Ovary (tissue), 9 donors: ENCODE data around the gene LSM12. TPM values are rescaled to one million over a fixed set of nuclear protein-coding genes. Genes with fewer than 3 reads are reported as not detected.
"Not testable (repeated sequence)": the region's sequence is repeated elsewhere in the genome, so short reads cannot be mapped to it uniquely, and the experiment has no call there.

Experiments
- DNase-seq, 5 donors: peaks; one replicate each; pipeline ENCODE4 v3.0.0-alpha.2; 2019 to 2020
- H3K27ac ChIP-seq, 2 donors: fragments of 200-600 bp; one replicate each; pipeline versions ENCODE4 v1.5.1 to v1.8.0; 2019 to 2022
- H3K27me3 ChIP-seq: fragments of 200-600 bp; one replicate; pipeline ENCODE4 v1.8.0; 2022
- H3K36me3 ChIP-seq: fragments of 200-600 bp; sonication (generic); one replicate; pipeline ENCODE4 v1.5.1; 2019
- H3K4me1 ChIP-seq: one replicate; pipeline ENCODE4 v1.8.1; 2013; ENCODE audit warnings: mild to moderate bottlenecking, moderate library complexity; ENCODE audit not compliant: insufficient read depth
- H3K4me3 ChIP-seq: fragments of 200-600 bp; sonication (generic); one replicate; pipeline ENCODE4 v1.5.1; 2017
- H3K9me3 ChIP-seq, 2 donors: fragments of 200-600 bp in 1 of 2; sonication (generic) in 1 of 2; one replicate each; pipeline versions ENCODE4 v1.5.1 to v1.8.1; 2013 to 2019; ENCODE audit warnings: mild to moderate bottlenecking in 1 of 2, moderate library complexity in 1 of 2
- EP300 ChIP-seq: sonication (generic); formaldehyde crosslinking; IDR thresholded peaks from one replicate; pipeline ENCODE4 v1.6.1; 2017; ENCODE audit warnings: antibody characterized with exemption
- POLR2A ChIP-seq: fragments of 450-650 bp; IDR thresholded peaks from one replicate; pipeline ENCODE4 v1.6.1; 2017; ENCODE audit warnings: antibody characterized with exemption, mild to moderate bottlenecking, moderate library complexity
- WGBS, 3 donors: extraction: QIAGEN DNeasy Blood & Tissue Kit in 1 of 3; methylation state at CpG; one replicate each; pipeline versions ENCODE4 v1.1.5 to v1.1.7; 2013 to 2017; 5-methylcytosine and 5-hydroxymethylcytosine counted together
- intact Hi-C, 4 donors: fragments of 100-400 bp; cut with DNase I; formaldehyde crosslinking; loops; one replicate each; pipeline versions ENCODE4 v1.11.0 to v1.15.1; 2022 to 2023
- polyA plus RNA-seq, 2 donors: library from polyadenylated mRNA; stranded (reverse); fragments of 200-250 nt in 1 of 2; fragments of 350-450 nt in 1 of 2; fragmentation: Illumina TruSeq in 1 of 2; extraction: RNeasy Lipid Tissue Mini Kit (QIAGEN cat#74804) in 1 of 2; gene quantifications; one replicate each; pipeline ENCODE4 v1.2.3, GENCODE V29; 2013 to 2014
- total RNA-seq, 7 donors: library from RNA; depleted of rRNA in 2 of 7; stranded (reverse); fragments of >200 nt in 2 of 7; fragmentation: NEBNext Ultra II Directional in 3 of 7; extraction: Animal tissue kit (Norgen Biotek cat#: 25700) in 3 of 7; gene quantifications; one replicate each; pipeline versions ENCODE4 v1.1.0 to v1.2.4, GENCODE V29; 2016 to 2023
- TF ChIP-seq, protein P1 (sequence below), 3 donors: fragments of 450-650 bp in 2 of 3; fragments of 200-600 bp in 1 of 3; IDR thresholded peaks; one replicate each; pipeline versions ENCODE4 v1.5.1 to v1.8.0; 2016 to 2022; ENCODE audit warnings: antibody characterized with exemption in 3 of 3, mild to moderate bottlenecking in 1 of 3
- donor health status: DM: no; HTN: no; CAD: no; lungs with moderate emphysema.
- donor health status: DM: no; HTN: no; CAD: no.
- donor health status: Bipolar disorder and iron deficiency.
- donor health status: DM: yes; HTN: yes; CAD: no.
- donor health status: DM: no; HTN: no; CAD: no.
- donor health status: DM: yes; HTN: yes; CAD: no.

The LSM12 gene
- total and polyA plus RNA-seq, 9 donors, result 17.1 to 54.6 (median 36.4) TPM

DNA sequence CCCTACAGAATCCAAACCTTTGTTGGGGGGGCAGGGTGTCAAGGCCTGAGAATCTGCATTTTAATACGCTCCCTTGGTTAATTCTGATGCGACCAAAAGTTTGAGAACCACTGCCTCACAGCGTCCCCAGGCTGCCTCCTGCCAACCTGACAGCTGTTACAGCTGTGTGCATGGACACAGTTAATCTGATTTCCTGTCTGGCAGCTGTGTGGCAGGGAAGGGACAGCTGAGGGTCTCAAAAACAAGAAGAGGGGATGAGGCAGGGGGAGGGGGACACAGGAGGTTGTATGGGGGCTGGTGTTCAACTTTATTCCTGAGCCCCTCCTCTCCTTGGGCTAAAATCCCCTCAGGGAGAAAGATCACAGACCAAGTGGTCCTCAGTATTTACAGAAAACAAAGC lies 39.5 kb upstream of the LSM12 start:
- no peaks in the 10 kb centered on the region for H3K36me3 ChIP-seq
- H3K4me1 ChIP-seq, result peaks cover 37% of the 10 kb centered on the region
- 37 to 82% (median 52%) methylated on average over 3 of the region's 3 CpGs for WGBS, 3 donors
- DNase-seq, result no peak
- TF ChIP-seq POLR2A, result no peak
- TF ChIP-seq EP300, result no peak
- TF ChIP-seq, protein P1, sequence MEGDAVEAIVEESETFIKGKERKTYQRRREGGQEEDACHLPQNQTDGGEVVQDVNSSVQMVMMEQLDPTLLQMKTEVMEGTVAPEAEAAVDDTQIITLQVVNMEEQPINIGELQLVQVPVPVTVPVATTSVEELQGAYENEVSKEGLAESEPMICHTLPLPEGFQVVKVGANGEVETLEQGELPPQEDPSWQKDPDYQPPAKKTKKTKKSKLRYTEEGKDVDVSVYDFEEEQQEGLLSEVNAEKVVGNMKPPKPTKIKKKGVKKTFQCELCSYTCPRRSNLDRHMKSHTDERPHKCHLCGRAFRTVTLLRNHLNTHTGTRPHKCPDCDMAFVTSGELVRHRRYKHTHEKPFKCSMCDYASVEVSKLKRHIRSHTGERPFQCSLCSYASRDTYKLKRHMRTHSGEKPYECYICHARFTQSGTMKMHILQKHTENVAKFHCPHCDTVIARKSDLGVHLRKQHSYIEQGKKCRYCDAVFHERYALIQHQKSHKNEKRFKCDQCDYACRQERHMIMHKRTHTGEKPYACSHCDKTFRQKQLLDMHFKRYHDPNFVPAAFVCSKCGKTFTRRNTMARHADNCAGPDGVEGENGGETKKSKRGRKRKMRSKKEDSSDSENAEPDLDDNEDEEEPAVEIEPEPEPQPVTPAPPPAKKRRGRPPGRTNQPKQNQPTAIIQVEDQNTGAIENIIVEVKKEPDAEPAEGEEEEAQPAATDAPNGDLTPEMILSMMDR (IDR thresholded peaks at IDR 0.05), result no peak
- H3K27ac ChIP-seq, result no peak overlapping the region
- no peak overlapping the region for H3K4me3 ChIP-seq
- H3K9me3 ChIP-seq, result no peaks in the 10 kb centered on the region
- H3K27me3 ChIP-seq, result no peaks in the 10 kb centered on the region
- intact Hi-C loops, result loop anchor here in 2 of 4 donors (5.0 kb wide), 1 partner anchor 34 kb away; the partner anchor contains the start of gene G6PC3 (in 2 of the 2)

DNA sequence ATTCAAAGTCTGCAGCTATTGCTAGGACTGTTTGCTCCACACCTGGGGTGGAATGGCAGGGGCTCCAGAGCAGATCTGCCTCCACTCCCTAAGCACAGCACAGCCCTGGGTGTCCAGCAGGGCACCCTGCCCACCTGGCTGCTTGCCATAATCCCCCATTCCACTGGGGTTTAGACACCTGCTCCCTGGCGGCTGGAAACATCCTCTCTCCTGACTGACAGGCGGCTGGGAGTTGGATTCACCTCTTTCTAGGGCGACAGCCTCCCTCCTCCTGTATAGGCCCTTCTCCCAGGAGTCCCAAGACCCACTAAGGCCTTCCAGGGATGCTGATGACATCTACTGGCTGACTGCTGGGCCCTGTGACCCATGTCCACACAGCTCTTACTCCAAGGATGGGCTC lies 39.0 kb upstream of the LSM12 start:
- H3K27ac ChIP-seq, result no peak overlapping the region
- intact Hi-C loops, result loop anchor here in 2 of 4 donors (5.0 kb wide), 1 partner anchor 33 kb away; the partner anchor contains the start of gene G6PC3 (in 2 of the 2)
- peaks cover 32% of the 10 kb centered on the region for H3K4me1 ChIP-seq
- 78 to 83% (median 82%) methylated on average over 3 of the region's 3 CpGs for WGBS, 3 donors
- TF ChIP-seq, protein P1 (IDR thresholded peaks at IDR 0.05), result no peak
- TF ChIP-seq POLR2A (no peak), EP300 (no peak)
- DNase-seq, result peak in 1 of 5 donors; percentile 59
- H3K27me3 ChIP-seq, result no peaks in the 10 kb centered on the region
- H3K4me3 ChIP-seq, result no peak overlapping the region
- H3K36me3 ChIP-seq, result no peaks in the 10 kb centered on the region
- H3K9me3 ChIP-seq, result no peaks in the 10 kb centered on the region

DNA sequence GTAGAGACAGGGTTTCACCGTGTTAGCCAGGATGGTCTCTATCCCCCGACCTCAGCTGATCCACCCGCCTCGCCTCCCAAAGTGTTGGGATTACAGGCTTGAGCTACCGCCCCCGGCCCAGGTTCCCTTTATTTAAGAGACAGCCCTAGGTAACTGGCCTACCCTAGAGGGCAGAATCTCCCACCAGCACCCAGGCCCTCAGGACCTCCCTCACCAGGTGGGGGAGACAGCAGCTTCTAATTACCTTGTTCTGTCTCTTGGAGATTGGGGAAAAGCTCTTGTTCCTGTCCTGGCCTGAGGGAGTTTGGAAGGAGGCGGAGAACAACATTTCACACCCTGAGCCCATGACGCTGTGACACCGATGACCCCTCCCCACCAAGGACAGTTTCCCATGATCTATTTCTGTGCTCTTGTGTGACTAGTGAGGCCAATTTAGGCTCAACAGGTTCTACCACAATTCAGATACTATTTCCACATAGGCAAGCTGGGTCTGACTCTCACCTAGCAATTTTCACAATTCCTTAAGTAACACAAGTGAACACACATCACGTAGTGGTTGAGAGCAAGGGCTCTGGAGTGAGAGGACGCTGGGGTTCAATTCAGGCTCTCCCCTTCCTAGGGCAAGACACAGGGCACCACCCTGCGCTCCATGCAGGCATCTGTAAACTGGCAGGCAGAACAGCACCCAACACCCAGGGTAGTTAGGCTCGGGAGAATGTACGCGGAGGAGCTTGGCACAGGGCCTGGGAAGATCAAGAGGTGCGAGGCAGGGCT lies 36.6 kb upstream of the LSM12 start:
- H3K27ac ChIP-seq, result no peak overlapping the region
- DNase-seq, result no peak
- H3K4me1 ChIP-seq, result peaks cover 10% of the 10 kb centered on the region

DNA sequence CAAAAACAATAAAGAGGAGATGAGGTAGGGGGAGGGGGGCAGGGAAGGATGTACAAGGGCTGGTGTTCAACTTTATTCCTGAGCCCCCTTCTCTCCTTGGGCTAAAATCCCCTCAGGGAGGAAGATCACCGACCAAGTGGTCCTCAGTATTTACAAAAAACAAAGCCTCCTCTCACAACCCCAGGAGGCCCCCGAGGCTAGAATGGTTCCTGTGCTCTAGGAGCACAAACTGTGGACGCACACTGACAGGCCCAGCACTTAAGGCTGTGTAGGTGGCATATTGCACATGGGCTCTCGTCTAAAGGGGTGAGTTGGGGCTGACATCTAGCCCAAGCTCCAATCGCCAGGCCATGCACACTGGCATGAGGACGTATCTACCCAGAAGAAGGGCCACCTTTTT lies 35.4 kb upstream of the LSM12 start:
- H3K27me3 ChIP-seq, intact Hi-C loops, H3K9me3 ChIP-seq, H3K36me3 ChIP-seq, H3K4me3 ChIP-seq, H3K4me1 ChIP-seq, DNase-seq, H3K27ac ChIP-seq: not testable (repeated sequence)
- WGBS, 3 donors, result 79 to 85% (median 82%) methylated on average over 6 of the region's 6 CpGs

More for the DNA sequence above, 36.6 kb upstream of the LSM12 start:
- WGBS, 3 donors, result 82 to 83% (median 83%) methylated on average over 16 of the region's 16 CpGs
- H3K27me3 ChIP-seq, result no peaks in the 10 kb centered on the region
- no peaks in the 10 kb centered on the region for H3K36me3 ChIP-seq
- no peaks in the 10 kb centered on the region for H3K9me3 ChIP-seq
- H3K4me3 ChIP-seq, result no peak overlapping the region
- intact Hi-C loops, result no loop called here
- TF ChIP-seq, protein P1 (IDR thresholded peaks at IDR 0.05), result no peak
- TF ChIP-seq POLR2A (no peak), EP300 (no peak)
